Vagina (tissue), 2 donors: ENCODE measurements around the gene EIF4E1B. TPM values are rescaled to one million over a fixed set of nuclear protein-coding genes. Genes with fewer than 3 reads are reported as not detected.

Source experiments
- DNase-seq, 2 donors: peaks; one replicate each; pipeline ENCODE4 v3.0.0-alpha.2; 2017; ENCODE audit errors: extremely low spot score in 2 of 2
- H3K27ac ChIP-seq: fragments of 200-600 bp; sonication (generic); one replicate; pipeline ENCODE4 v1.5.1; 2019
- H3K27me3 ChIP-seq: fragments of 200-600 bp; sonication (generic); one replicate; pipeline ENCODE4 v1.5.1; 2019
- H3K36me3 ChIP-seq, 2 donors: fragments of 200-600 bp; sonication (generic); one replicate each; pipeline ENCODE4 v1.5.1; 2017 to 2019
- H3K4me1 ChIP-seq: fragments of 200-600 bp; sonication (generic); one replicate; pipeline ENCODE4 v1.5.1; 2019
- H3K4me3 ChIP-seq, 2 donors: fragments of 200-600 bp; sonication (generic); 1 replicate in 1 of 2; 2 replicates in 1 of 2; pipeline ENCODE4 v1.5.1; 2016 to 2019
- H3K9me3 ChIP-seq: fragments of 200-600 bp; sonication (generic); one replicate; pipeline ENCODE4 v1.5.1; 2019
- POLR2A ChIP-seq, 2 donors: fragments of 450-650 bp; IDR thresholded peaks; one replicate each; pipeline ENCODE4 v1.6.1; 2017; ENCODE audit warnings: antibody characterized with exemption in 2 of 2, mild to moderate bottlenecking in 2 of 2, moderate library complexity in 2 of 2
- POLR2AphosphoS5 ChIP-seq, 2 donors: sonication (generic); formaldehyde crosslinking; IDR thresholded peaks; one replicate each; pipeline ENCODE4 v1.9.0; 2017; ENCODE audit warnings: antibody characterized with exemption in 2 of 2, mild to moderate bottlenecking in 2 of 2, low read depth in 1 of 2; ENCODE audit not compliant: insufficient read depth in 1 of 2
- intact Hi-C: fragments of 100-400 bp; cut with DNase I; formaldehyde crosslinking; loops from one replicate; pipeline ENCODE4 v1.15.1; 2023
- total RNA-seq: library from RNA; depleted of rRNA; stranded (reverse); fragments of >200 nt; gene quantifications from one replicate; pipeline ENCODE4 v1.2.3, GENCODE V29; 2016
- TF ChIP-seq, protein P1 (sequence below), 3 experiments: fragments of 450-650 bp in 2 of 3; fragments of 200-600 bp in 1 of 3; sonication (generic) in 1 of 3; IDR thresholded peaks; one replicate each; pipeline ENCODE4 v1.5.1; 2017 to 2019; ENCODE audit warnings: antibody characterized with exemption in 3 of 3, mild to moderate bottlenecking in 2 of 3, moderate library complexity in 2 of 3

The EIF4E1B gene
- total RNA-seq, 1 donor from 2014 or later: not detected

DNA sequence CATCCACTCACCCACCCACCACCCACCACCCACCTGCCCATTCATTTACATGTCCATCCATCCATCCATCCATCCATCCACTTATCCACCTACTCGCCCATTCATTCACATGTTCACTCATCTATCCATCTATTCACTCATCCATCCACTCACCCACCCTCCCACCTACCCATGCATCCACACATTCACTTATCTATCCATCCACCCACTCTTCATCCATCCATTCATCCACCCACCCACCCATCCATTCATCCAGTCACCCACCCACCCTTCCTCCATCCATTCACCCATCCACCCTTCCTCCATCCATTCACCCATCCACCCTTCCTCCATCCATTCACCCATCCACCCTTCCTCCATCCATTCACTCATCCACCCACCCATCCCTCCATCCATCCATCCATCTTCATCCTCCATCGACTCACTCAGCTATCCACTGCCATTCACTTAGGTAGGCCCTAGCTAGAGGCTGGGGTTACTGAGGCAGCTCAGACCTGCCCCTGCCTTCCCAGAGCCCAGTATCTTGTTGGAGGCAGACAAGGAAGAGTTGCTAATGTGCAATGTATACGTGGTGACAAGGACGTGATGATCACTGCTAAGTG is 29.5 kb downstream of the EIF4E1B start:
- H3K4me3 ChIP-seq: no peak overlapping the region
- intact Hi-C loops: no loop called here
- DNase-seq: no peak
- TF ChIP-seq, protein P1, sequence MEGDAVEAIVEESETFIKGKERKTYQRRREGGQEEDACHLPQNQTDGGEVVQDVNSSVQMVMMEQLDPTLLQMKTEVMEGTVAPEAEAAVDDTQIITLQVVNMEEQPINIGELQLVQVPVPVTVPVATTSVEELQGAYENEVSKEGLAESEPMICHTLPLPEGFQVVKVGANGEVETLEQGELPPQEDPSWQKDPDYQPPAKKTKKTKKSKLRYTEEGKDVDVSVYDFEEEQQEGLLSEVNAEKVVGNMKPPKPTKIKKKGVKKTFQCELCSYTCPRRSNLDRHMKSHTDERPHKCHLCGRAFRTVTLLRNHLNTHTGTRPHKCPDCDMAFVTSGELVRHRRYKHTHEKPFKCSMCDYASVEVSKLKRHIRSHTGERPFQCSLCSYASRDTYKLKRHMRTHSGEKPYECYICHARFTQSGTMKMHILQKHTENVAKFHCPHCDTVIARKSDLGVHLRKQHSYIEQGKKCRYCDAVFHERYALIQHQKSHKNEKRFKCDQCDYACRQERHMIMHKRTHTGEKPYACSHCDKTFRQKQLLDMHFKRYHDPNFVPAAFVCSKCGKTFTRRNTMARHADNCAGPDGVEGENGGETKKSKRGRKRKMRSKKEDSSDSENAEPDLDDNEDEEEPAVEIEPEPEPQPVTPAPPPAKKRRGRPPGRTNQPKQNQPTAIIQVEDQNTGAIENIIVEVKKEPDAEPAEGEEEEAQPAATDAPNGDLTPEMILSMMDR (IDR thresholded peaks at IDR 0.05): no peak
- TF ChIP-seq POLR2AphosphoS5 (IDR thresholded peaks at IDR 0.05; ENCODE audit: insufficient read depth in 1 of 2, low read depth in 1 of 2) (no peak), POLR2A (IDR thresholded peaks at IDR 0.05) (no peak)
- no peaks in the 10 kb centered on the region for H3K9me3 ChIP-seq
- peaks cover 19% of the 10 kb centered on the region for H3K4me1 ChIP-seq
- no peaks in the 10 kb centered on the region for H3K27me3 ChIP-seq
- peaks cover 0 to 8% of the 10 kb centered on the region in 2 donors for H3K36me3 ChIP-seq
- H3K27ac ChIP-seq: no peak overlapping the region

GRCh38 chr5:176660530-176660859 is 30.0 kb downstream of the EIF4E1B start:
- Histone ChIP-seq H3K36me3 (peaks cover 0 to 8% of the 10 kb centered on the region in 2 donors), H3K4me1 (peaks cover 19% of the 10 kb centered on the region)
- intact Hi-C loops: no loop called here

GRCh38 chr5:176660860-176661641 is 30.6 kb downstream of the EIF4E1B start:
- TF ChIP-seq, protein P1 (IDR thresholded peaks at IDR 0.05): peak; percentile 65 to 92 (median 83)
- TF ChIP-seq POLR2A (IDR thresholded peaks at IDR 0.05): no peak
- TF ChIP-seq POLR2AphosphoS5 (IDR thresholded peaks at IDR 0.05; ENCODE audit: insufficient read depth in 1 of 2, low read depth in 1 of 2): no peak
- Histone ChIP-seq H3K4me3 (no peak overlapping the region), H3K27ac (no peak overlapping the region), H3K9me3 (no peaks in the 10 kb centered on the region), H3K4me1 (peaks cover 19% of the 10 kb centered on the region), H3K36me3 (peaks cover 0 to 8% of the 10 kb centered on the region in 2 donors), H3K27me3 (no peaks in the 10 kb centered on the region)
- intact Hi-C loops: no loop called here
- no peak for DNase-seq

More at GRCh38 chr5:176660530-176660859, 30.0 kb downstream of the EIF4E1B start:
- Histone ChIP-seq H3K27ac (no peak overlapping the region), H3K4me3 (no peak overlapping the region), H3K9me3 (no peaks in the 10 kb centered on the region), H3K27me3 (no peaks in the 10 kb centered on the region)
- TF ChIP-seq, protein P1 (IDR thresholded peaks at IDR 0.05): no peak
- TF ChIP-seq POLR2AphosphoS5 (IDR thresholded peaks at IDR 0.05; ENCODE audit: insufficient read depth in 1 of 2, low read depth in 1 of 2) (no peak), POLR2A (IDR thresholded peaks at IDR 0.05) (no peak)
- DNase-seq: no peak

GRCh38 chr5:176661676-176662075 is 31.2 kb downstream of the EIF4E1B start:
- TF ChIP-seq, protein P1 (IDR thresholded peaks at IDR 0.05): no peak
- TF ChIP-seq POLR2A (IDR thresholded peaks at IDR 0.05) (no peak), POLR2AphosphoS5 (IDR thresholded peaks at IDR 0.05; ENCODE audit: insufficient read depth in 1 of 2, low read depth in 1 of 2) (no peak)
- DNase-seq: no peak
- intact Hi-C loops: no loop called here
- peaks cover 0 to 7% of the 10 kb centered on the region in 2 donors for H3K36me3 ChIP-seq
- H3K4me1 ChIP-seq: peaks cover 19% of the 10 kb centered on the region
- H3K27me3 ChIP-seq: no peaks in the 10 kb centered on the region
- H3K9me3 ChIP-seq: no peaks in the 10 kb centered on the region
- no peak overlapping the region for H3K4me3 ChIP-seq
- no peak overlapping the region for H3K27ac ChIP-seq
